SK-N-MC (cell line): Measurements from ENCODE around the gene ZNF880.
A peak's percentile ranks its signal among the peaks of the same experiment; 100 is the strongest.

ENCODE experiments used
- DNase-seq: peaks from one replicate; pipeline ENCODE4 v3.0.0-alpha.2; 2011; ENCODE audit warnings: low read depth, low spot score
- H3K27ac ChIP-seq: fragments of 200-600 bp; sonication (generic); 2 replicates; pipeline ENCODE4 v1.5.1; 2016; ENCODE audit warnings: mixed run types
- H3K36me3 ChIP-seq: fragments of 200-600 bp; sonication (generic); 2 replicates; pipeline ENCODE4 v1.6.1; 2017; ENCODE audit warnings: antibody characterized with exemption, low read length, mixed read lengths; ENCODE audit not compliant: insufficient read depth
- H3K4me3 ChIP-seq: fragments of 200-600 bp; sonication (generic); 2 replicates; pipeline ENCODE4 v1.5.1; 2016
- H3K9ac ChIP-seq: fragments of 200-600 bp; sonication (generic); 2 replicates; pipeline ENCODE4 v1.8.0; 2017; ENCODE audit warnings: mixed run types, mixed read lengths; ENCODE audit not compliant: insufficient read length
- H3K9me3 ChIP-seq: fragments of 200-600 bp; sonication (generic); 2 replicates; pipeline ENCODE4 v1.6.1; 2017; ENCODE audit warnings: low read depth, mild to moderate bottlenecking, antibody characterized with exemption, low read length, moderate library complexity, mixed read lengths
- EZH2 ChIP-seq: fragments of 200-600 bp; sonication (generic); IDR thresholded peaks from one replicate; pipeline ENCODE4 v1.6.1; 2017; ENCODE audit warnings: antibody characterized with exemption
- FOXP2 ChIP-seq: optimal IDR thresholded peaks from 2 replicates; pipeline ENCODE3; 2011; ENCODE audit warnings: mild to moderate bottlenecking, moderate library complexity; ENCODE audit not compliant: insufficient read depth; ENCODE audit errors: extremely low read length, control extremely low read depth
- POLR2AphosphoS5 ChIP-seq: IDR thresholded peaks from 2 replicates; pipeline ENCODE4 v1.6.1; 2012; ENCODE audit warnings: mild to moderate bottlenecking, low read depth, low read length, borderline replicate concordance

Gene ZNF880

DNA sequence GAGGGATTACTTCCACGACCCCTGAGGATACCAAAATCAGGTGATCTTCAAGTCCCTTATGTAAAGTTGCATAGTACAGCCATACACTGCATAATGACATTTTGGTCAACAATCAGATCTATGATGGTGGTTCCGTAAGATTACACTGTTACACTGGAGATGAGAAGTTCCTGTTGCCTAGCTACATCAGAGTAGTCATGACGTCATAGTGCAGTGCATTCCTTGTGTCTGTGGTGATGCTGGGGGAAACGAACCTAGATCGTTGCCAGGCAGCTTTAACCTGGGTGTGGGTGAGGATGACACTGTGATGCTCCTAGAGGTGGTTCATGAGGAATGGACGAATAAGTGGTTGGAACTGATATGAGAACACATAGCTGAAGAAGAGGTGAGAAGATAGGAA lies 24.6 kb upstream of the ZNF880 start:
- TF ChIP-seq FOXP2 (no peak), POLR2AphosphoS5 (no peak), EZH2 (no peak)
- Histone ChIP-seq H3K36me3 (peaks cover 23% of the 10 kb centered on the region), H3K9ac (no peak overlapping the region), H3K4me3 (no peak overlapping the region), H3K27ac (no peak overlapping the region), H3K9me3 (no peaks in the 10 kb centered on the region; the same call in 1 of the 2 replicates)
- no peak for DNase-seq

DNA sequence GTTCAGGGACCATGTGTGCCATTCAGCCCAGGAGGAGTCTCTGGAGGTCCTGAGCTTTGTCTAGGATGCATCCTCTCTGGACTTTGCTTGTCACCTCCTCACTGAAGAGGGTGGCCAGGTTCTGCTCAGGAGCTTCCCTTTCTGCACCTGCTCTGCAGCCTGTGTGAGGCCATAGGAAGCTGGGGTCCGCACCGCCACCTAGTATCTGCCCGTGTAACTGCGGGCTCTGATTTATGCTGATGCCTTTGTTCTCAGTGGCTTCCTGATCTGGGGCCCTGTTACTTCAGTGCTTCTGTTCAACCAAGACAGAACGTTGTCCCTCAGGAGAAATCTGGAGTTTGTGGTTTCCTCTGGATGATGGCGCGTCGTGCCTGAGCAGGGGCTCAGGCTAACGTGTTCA lies 18.2 kb upstream of the ZNF880 start:
- Histone ChIP-seq H3K9ac (no peak overlapping the region), H3K4me3 (no peak overlapping the region), H3K27ac (no peak overlapping the region), H3K36me3 (peaks cover 57% of the 10 kb centered on the region), H3K9me3 (no peaks in the 10 kb centered on the region; the same call in 1 of the 2 replicates)
- no peak for DNase-seq
- TF ChIP-seq POLR2AphosphoS5 (no peak), EZH2 (no peak), FOXP2 (no peak)

DNA sequence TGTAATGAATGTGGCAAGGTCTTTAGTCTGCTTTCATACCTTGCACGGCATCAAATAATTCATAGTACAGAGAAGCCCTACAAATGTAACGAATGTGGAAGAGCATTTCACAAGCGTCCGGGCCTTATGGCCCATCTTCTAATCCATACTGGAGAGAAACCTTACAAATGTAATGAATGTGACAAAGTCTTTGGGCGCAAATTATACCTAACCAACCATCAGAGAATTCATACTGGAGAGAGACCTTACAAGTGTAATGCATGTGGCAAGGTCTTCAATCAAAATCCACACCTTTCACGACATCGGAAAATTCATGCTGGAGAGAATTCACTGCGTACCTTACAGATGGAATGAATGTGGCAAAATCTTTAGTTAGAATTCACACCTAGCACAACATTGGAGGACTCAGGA lies 3.3 kb upstream of the ZNF880 start:
- Histone ChIP-seq H3K9me3 (peaks cover 17% of the 10 kb centered on the region), H3K36me3 (peaks cover 30% of the 10 kb centered on the region), H3K9ac (no peak overlapping the region), H3K4me3 (no peak overlapping the region), H3K27ac (no peak overlapping the region)
- DNase-seq: no peak
- no peak for TF ChIP-seq POLR2AphosphoS5
- TF ChIP-seq FOXP2: no peak
- no peak for TF ChIP-seq EZH2

DNA sequence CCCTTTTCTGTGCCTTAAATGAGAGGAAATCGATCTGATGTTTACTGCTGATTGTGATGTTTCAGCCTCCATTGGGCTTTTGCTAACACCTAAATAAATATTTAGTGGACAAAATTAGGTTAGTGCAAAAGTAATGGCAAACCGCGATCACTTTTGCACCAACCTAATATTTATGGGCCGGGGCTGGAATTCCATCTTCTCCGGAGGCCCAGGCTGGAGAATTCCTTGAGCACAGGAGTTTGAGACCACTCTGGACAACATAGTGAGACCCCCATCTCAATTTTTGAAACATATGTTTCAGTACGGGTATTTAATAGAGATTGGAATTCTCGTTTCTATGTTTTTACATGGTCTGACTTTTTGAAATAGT lies 603 bp downstream of the ZNF880 start:
- H3K4me3 ChIP-seq: peak overlapping the region; percentile 85

DNA sequence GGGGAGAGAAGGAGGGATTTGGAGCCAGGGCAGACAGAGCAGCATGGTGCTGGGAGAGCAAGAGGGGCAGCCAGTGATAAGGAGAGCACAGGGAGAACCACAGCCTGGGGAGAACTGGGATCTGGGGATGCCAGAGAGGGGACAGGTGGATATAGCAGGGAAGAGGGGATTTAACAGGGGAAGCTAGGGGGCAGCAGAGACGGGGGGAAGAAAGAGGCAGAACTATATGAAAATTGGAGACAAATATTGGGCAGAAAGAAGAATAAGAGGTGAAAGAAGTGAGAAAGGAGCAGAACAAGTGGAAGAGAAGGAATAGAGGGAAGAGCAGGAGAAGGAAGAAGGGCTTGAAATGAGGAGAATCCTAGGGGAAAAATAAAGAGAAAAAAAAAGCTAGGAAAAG lies 21.4 kb downstream of the ZNF880 start:
- TF ChIP-seq POLR2AphosphoS5 (no peak), EZH2 (no peak), FOXP2 (no peak)
- no peak overlapping the region for H3K27ac ChIP-seq
- no peak overlapping the region for H3K9ac ChIP-seq
- no peak for DNase-seq
- H3K36me3 ChIP-seq: no peaks in the 10 kb centered on the region
- H3K4me3 ChIP-seq: no peak overlapping the region
- H3K9me3 ChIP-seq: no peaks in the 10 kb centered on the region

More for the DNA sequence above, 603 bp downstream of the ZNF880 start:
- DNase-seq: no peak
- Histone ChIP-seq H3K36me3 (peaks cover 28% of the 10 kb centered on the region), H3K9ac (peak overlapping the region; percentile 83), H3K27ac (peak overlapping the region; percentile 88), H3K9me3 (peaks cover 23% of the 10 kb centered on the region)
- no peak for TF ChIP-seq EZH2
- TF ChIP-seq POLR2AphosphoS5: no peak
- no peak for TF ChIP-seq FOXP2

DNA sequence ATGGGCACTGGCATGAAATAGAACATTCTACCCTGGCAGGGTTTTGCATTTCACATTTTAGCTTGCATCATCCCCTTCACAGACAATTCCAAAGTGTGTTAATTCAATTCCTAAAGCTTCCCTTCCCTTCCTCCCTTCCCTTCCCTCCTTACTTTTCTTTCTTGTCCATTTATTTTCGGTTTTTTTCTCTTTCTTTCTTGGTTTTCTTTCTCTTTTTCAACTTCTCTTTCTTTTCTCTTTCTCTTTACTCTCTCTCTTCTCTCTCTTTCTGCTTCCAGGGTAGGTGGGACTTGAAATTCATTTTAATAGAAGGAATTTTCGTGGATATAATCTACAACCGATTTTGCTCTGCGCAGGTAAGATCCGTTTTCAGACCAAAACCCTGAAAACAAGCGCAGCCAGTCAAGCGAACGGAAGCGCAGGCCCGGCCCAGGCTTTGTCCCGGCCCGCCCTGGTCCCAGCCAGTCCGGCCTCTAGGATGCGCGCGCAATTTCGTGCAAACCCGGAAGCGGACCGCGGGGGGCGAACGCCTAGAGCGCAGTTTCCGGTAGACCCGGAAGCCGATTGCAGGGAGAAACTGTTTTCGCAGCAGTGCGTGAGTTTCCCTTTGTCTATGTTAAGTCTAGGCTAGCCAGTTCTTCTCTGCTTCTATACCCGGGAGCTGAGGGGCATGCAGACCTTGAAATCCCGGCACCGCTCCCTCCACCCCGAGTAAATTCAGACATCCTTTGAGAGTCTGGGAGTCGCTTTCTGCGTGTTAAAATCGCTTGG lies 27.8 kb downstream of the ZNF880 start, which contains the start of gene ZNF528:
ZNF528 (plus strand) TSS at position 540 of the 771 bp plus-strand sequence. CDS start 4,165 bp downstream, outside the sequence.
- Histone ChIP-seq H3K27ac (no peak within 1 kb of the TSS), H3K9me3 (0 out of 2 replicates have a peak, but pooled peaks cover 3% of the 10 kb centered on the region), H3K9ac (no peak within 1 kb of the TSS), H3K36me3 (no peaks in the 10 kb centered on the region), H3K4me3 (peak within 1 kb of the TSS; percentile 44; the same call in 1 of the 2 replicates)
- no peak for TF ChIP-seq EZH2
- TF ChIP-seq FOXP2: no peak
- no peak for TF ChIP-seq POLR2AphosphoS5
- DNase-seq: peak; percentile 8

DNA sequence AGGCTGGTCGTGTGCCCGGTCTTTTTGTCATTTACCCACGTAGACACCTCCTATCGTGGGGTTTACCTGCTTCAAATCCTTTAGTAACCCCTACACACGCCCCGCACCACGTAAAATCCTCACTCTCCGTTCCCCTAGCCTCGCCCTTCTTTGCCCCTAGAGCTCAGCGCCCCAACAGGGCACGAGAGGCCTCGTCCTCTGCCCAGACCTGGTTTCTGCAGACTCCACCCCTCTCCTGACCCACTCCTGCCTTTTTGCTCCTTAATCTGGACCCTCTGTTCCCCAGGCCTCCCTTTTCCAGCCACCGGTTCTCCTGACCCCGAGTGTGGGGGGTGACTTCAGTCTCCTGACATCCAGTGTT lies 28.3 kb downstream of the ZNF880 start:
- peak overlapping the region; percentile 44; the same call in 1 of the 2 replicates for H3K4me3 ChIP-seq
- H3K27ac ChIP-seq: no peak overlapping the region
- H3K9ac ChIP-seq: no peak overlapping the region
- 0 out of 2 replicates have a peak, but pooled peaks cover 3% of the 10 kb centered on the region for H3K9me3 ChIP-seq
- H3K36me3 ChIP-seq: no peaks in the 10 kb centered on the region
- DNase-seq: no peak
- TF ChIP-seq FOXP2 (no peak), POLR2AphosphoS5 (no peak), EZH2 (no peak)

DNA sequence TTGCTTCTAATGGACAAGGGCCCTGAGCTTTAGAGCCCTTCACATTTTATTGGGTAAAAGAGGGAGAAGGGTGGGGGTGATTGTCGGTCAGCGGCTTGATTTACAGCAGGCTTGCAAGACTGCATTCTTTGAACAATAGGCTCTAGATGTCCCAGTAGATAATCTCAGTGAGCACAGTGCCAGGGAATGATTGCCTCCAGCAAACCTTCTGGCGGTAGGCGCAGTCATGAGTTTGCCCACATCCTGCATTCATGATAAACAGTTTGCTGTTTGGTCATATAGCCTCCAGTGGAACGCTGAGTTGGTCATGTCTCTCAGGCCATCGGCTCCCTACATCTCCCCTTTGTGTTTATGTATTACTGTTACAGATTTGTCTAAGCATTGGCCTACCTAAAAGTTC lies 40.6 kb downstream of the ZNF880 start:
- no peaks in the 10 kb centered on the region for H3K36me3 ChIP-seq
- no peak overlapping the region for H3K4me3 ChIP-seq
- no peak overlapping the region for H3K27ac ChIP-seq
- no peak for DNase-seq
- no peak overlapping the region for H3K9ac ChIP-seq
- no peaks in the 10 kb centered on the region for H3K9me3 ChIP-seq
- TF ChIP-seq FOXP2 (no peak), POLR2AphosphoS5 (no peak), EZH2 (no peak)

DNA sequence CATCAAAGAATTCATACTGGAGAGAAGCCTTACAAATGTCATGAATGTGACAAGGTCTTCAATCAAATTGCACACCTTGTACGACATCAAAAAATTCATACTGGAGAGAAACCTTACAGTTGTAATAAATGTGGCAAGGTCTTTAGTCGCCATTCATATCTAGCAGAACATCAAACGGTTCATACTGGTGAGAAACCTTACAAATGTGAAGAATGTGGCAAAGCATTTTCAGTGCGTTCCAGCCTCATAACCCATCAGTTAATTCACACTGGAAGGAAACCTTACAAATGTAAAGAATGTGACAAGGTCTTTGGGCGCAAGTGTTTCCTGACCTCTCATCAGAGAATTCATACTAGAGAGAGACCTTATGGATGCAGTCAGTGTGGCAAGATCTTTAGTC lies 46.0 kb downstream of the ZNF880 start:
- Histone ChIP-seq H3K27ac (no peak overlapping the region), H3K9me3 (peaks cover 4% of the 10 kb centered on the region; the same call in 1 of the 2 replicates), H3K4me3 (no peak overlapping the region), H3K36me3 (no peaks in the 10 kb centered on the region), H3K9ac (no peak overlapping the region)
- no peak for TF ChIP-seq POLR2AphosphoS5
- TF ChIP-seq EZH2: no peak
- TF ChIP-seq FOXP2: no peak
- no peak for DNase-seq
